HG03571 (cell line): ENCODE results near the gene FAM153A.
"Not testable (repeated sequence)": the region's sequence is repeated elsewhere in the genome, so short reads cannot be mapped to it uniquely, and the experiment has no call there.

ENCODE experiments used
- ATAC-seq: cut with Tn5 transposase; IDR thresholded peaks from one replicate; pipeline ENCODE4 v1.9.1; 2021; ENCODE audit not compliant: unreplicated experiment

Gene FAM153A

GRCh38 chr5:177782792-177783633, at the start of gene FAM153A:
TSS of gene FAM153A (minus strand) at chr5:177782899.
- not testable (repeated sequence) for ATAC-seq

- not testable (repeated sequence) for ATAC-seq
These were observed 49.6 kb upstream of the FAM153A start for GRCh38 chr5:177832287-177832686.

DNA sequence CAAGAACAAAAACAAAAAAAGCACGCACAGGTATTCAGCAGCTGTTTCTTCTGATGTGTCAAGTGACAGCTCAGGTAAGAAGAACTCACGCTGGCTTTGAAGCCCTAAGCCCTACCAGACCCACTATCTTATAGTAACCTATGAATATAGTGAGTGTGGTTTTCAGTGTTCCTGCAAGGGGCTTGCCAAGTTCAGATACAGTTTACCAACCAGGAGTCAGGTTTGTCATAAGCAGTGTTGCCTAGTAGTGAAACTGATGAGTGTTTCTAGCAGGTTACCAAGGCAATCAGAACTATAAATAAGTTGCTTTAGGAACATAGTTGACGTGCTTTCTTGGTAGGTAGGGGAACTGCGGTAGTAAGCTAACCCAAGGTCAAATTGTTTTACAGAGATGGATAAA, 43.4 kb upstream of the FAM153A start:
- ATAC-seq: not testable (repeated sequence)

DNA sequence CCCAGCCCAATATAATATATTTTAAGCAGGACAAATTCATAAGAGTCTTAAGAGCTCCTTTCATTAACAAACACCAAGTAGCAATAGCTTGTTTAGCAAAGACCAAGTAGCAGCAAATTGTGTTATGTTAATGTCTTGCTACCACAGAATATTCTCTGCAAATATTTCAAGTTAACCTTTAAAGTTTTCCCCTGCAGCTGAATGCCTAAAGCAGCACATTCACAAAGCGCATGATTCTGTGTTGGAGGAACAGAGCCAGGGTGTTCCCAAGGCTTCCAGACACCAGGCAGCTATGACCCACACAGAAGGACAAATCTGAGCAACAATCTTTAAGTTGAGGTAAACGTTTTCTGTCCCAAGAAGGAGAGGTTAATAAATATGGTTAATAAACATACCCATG, 42.1 kb upstream of the FAM153A start:
- ATAC-seq: not testable (repeated sequence)

GRCh38 chr5:177822489-177822888, 39.8 kb upstream of the FAM153A start:
- ATAC-seq: not testable (repeated sequence)

DNA sequence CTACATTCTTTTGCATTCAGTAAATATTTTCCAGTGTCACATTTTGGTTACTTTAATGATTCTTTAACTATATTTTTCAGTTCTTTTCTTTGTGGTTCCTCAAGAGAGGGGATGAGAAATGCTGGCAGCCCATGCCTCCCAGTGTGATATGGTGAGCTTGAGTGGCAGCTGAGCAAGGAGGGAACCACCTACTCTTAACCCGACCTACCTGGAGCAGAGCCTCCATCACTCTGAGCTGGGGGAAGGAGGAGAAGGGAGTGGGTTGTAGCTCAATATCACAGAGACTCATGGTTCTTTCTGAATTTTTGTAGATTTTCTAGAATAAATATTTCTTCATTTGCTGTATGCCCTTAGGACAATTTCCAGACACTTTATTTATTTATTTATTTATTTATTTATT, 37.0 kb upstream of the FAM153A start:
- not testable (repeated sequence) for ATAC-seq

DNA sequence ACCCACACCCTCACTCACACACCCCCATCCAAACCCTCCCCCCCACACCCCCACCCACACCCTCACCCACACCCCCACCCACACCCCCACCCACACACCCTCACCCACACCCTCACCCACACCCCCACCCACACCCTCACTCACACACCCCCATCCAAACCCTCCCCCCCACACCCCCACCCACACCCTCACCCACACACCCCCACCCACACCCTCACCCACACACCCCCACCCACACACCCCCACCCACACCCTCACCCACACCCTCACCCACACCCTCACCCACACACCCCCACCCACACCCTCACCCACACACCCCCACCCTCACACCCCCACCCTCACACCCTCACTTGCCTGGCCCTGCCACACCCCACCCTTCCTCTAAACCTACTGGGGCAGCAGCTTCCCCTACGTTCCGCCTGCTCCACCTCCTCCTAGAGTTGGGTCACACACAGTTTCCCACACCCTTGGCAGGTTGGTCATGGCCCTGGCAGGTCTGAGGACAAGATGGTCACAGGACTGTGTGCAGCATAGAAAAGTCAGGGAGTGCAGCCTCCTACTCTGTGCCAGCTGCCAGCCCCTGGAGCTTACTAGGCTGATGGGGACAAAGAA, 30.2 kb upstream of the FAM153A start:
- not testable (repeated sequence) for ATAC-seq

GRCh38 chr5:177812160-177812743, 29.6 kb upstream of the FAM153A start:
- ATAC-seq: not testable (repeated sequence)

GRCh38 chr5:177809209-177809913, 26.7 kb upstream of the FAM153A start:
- not testable (repeated sequence) for ATAC-seq

DNA sequence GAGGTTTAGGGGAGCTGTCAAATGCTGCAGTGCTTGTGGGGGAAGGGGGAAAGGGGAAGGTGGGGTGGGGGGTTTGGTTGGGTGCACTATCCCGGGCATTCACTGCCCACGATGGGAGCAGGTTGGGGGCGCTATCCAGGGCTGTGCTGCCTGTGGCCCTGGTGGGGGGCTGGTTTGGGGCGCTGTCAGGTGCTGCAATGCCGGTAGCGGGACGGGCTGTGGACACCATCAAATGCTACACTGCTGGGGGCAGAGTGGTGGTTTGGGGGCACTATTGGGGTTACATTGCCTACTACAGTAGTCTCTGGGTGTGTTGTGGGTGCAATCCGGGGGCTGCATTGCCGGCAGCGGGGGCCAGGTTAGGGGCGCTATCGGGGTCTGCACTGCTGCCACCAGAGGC, 25.7 kb upstream of the FAM153A start:
- not testable (repeated sequence) for ATAC-seq

DNA sequence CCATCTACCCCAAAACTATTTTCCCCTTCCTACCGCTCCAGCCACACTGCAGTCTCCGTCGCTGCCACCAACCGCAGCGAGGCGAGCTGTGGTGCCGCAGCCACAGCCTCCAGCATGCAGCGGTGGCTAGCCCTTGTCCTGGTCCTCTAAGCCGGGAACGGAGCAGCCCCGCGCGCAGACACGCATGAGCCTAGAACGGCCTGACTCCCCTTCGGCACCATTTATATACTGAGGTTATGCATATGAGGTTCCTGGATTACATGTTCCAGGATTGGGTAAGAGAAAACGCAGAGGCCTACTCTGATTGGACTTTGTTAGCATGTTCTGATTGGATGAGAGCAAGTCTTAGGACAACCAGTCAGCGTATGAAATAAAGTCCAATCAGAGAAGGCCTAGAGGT, 24.6 kb upstream of the FAM153A start:
- ATAC-seq: not testable (repeated sequence)

DNA sequence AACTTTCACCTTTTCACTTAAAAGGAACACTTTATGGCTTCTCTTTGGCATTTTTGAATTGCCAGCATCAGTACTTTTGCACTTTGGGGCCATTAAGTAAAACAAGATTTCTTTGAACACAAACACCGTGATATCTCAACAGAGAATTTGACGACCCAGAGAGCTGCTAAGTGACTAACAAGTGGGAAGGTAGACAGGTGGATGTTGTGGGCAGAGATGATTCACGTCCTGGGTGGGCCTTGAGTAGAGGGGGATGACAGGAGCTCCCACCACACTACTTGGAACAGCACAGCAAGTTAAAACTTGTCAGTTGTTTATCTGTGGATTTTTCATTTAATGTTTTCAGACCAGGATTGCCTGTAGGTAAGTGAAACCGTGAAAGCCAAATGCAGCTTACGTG, 18.7 kb upstream of the FAM153A start:
- not testable (repeated sequence) for ATAC-seq

GRCh38 chr5:177798237-177798840, 15.6 kb upstream of the FAM153A start:
- not testable (repeated sequence) for ATAC-seq

DNA sequence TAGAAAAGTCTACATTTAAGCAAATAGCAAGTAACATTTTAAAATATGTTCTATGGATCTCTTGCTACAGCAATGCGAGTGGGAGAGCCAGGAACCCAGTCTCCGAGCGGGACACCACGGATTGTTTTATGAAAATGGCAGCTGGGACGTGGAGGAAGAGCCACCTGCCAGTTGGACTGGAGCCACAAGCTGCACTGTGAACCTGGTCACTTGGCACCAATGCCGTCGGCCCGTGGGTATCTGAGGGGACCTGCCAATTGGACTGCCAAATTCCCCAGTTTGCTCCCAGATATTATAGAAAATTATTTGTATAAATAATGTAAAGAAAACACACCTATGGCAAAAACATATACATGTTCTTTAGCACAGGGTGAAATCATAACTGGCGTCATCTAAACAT, 10.6 kb upstream of the FAM153A start:
- not testable (repeated sequence) for ATAC-seq

- not testable (repeated sequence) for ATAC-seq
These were observed 8.9 kb upstream of the FAM153A start for GRCh38 chr5:177791649-177792048.

DNA sequence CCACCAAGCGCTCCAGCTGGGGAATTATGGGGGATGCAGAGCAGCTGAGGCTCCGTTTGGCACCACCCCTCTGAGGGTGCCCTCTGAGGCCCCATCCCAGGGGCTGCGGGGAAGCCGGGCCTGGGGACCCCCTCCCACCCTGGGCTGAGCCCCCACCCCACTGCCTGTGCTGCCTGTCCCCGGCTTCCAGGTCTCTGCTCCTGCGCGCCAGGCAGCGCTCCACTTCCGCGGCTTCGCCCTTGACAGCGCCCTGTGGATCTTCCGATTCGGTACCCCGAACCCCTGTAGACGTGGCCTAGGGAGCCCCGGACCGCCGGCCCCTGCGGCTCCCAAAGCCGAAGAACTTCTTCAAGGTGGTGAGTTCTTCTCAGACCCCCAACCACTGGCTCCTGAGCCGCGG, 530 bp downstream of the FAM153A start:
- ATAC-seq: not testable (repeated sequence)

GRCh38 chr5:177771206-177771605, 11.5 kb downstream of the FAM153A start:
- ATAC-seq: not testable (repeated sequence)

GRCh38 chr5:177770646-177771045, 12.1 kb downstream of the FAM153A start:
- ATAC-seq: not testable (repeated sequence)

- ATAC-seq: not testable (repeated sequence)
These were observed 18.8 kb downstream of the FAM153A start for GRCh38 chr5:177763737-177764508.

- ATAC-seq: not testable (repeated sequence)
These were observed 21.7 kb downstream of the FAM153A start for GRCh38 chr5:177760954-177761353.
